IMR-90 (cell line): ENCODE measurements around the gene SLC25A30. TPM values are rescaled to one million over a fixed set of nuclear protein-coding genes. Genes with fewer than 3 reads are reported as not detected.

Experiments
- ATAC-seq: fragments of 200-7000 bp; cut with Tn5 transposase; 2 replicates; pipeline ENCODE4 v1.9.1; 2020; ENCODE audit warnings: low read depth, mild to moderate bottlenecking, moderate library complexity
- BruUV-seq: library from RNA; stranded (reverse); fragments of 400-500 nt; replicated peaks from 2 replicates; lab custom pipeline; 2021; lab: Mats Ljungman, UMichigan
- CTCF ChIA-PET: fragments of 300-600 bp; formaldehyde crosslinking; extraction: SDS; loops from one replicate; lab custom pipeline; 2021; ENCODE audit warnings: antibody characterized with exemption; lab: Yijun Ruan, JAX
- POLR2A ChIA-PET: fragments of 300-600 bp; sonication (Branson Sonifier 250); formaldehyde crosslinking; loops from one replicate; lab custom pipeline; 2022; ENCODE audit warnings: antibody characterized with exemption; ENCODE audit not compliant: unreplicated experiment; lab: Charles Lee
- DNase-seq: peaks from one replicate; pipeline ENCODE4 v3.0.0; 2013
- H2AFZ ChIP-seq: replicated peaks from 2 replicates; pipeline ENCODE3; 2013; ENCODE audit warnings: low read length, mild to moderate bottlenecking; ENCODE audit not compliant: poor library complexity
- H2AK5ac ChIP-seq: 2 replicates; pipeline ENCODE4 v1.6.1; 2013; ENCODE audit warnings: low read depth, low read length, inconsistent platforms
- H2AK9ac ChIP-seq: replicated peaks from 2 replicates; pipeline ENCODE3; 2013; ENCODE audit warnings: mild to moderate bottlenecking, low read depth, low read length, moderate library complexity; ENCODE audit not compliant: poor library complexity
- H2BK120ac ChIP-seq: 2 replicates; pipeline ENCODE4 v1.6.1; 2013; ENCODE audit warnings: low read depth, low read length, inconsistent platforms
- H2BK15ac ChIP-seq: 3 replicates; pipeline ENCODE4 v1.6.1; 2013; ENCODE audit warnings: low read depth, low read length, inconsistent platforms
- H2BK20ac ChIP-seq: 2 replicates; pipeline ENCODE4 v1.6.1; 2013; ENCODE audit warnings: low read depth, mild to moderate bottlenecking, inconsistent platforms, low read length, moderate library complexity
- H2BK5ac ChIP-seq: 2 replicates; pipeline ENCODE4 v1.6.1; 2013; ENCODE audit warnings: mild to moderate bottlenecking, low read depth, low read length, inconsistent platforms; ENCODE audit not compliant: poor library complexity, severe bottlenecking
- H3K14ac ChIP-seq: replicated peaks from 2 replicates; pipeline ENCODE4 v1.6.1; 2013; ENCODE audit warnings: low read depth, low read length, inconsistent platforms
- H3K18ac ChIP-seq: 2 replicates; pipeline ENCODE4 v1.6.1; 2013; ENCODE audit warnings: low read depth, low read length, control low read depth
- H3K23ac ChIP-seq: 2 replicates; pipeline ENCODE4 v1.6.1; 2013; ENCODE audit warnings: low read depth, low read length, inconsistent platforms
- H3K27ac ChIP-seq: 2 replicates; pipeline ENCODE4 v1.5.1; 2013; ENCODE audit warnings: mild to moderate bottlenecking, control low read depth, low read length; ENCODE audit not compliant: insufficient read depth
- H3K27me3 ChIP-seq: 2 replicates; pipeline ENCODE4 v1.6.1; 2013; ENCODE audit warnings: low read length; ENCODE audit not compliant: control insufficient read depth, insufficient read depth
- H3K36me3 ChIP-seq: 2 replicates; pipeline ENCODE4 v1.6.1; 2013; ENCODE audit warnings: low read length, mixed read lengths; ENCODE audit not compliant: control insufficient read depth, insufficient read depth
- H3K4ac ChIP-seq: 2 replicates; pipeline ENCODE4 v1.6.1; 2013; ENCODE audit warnings: low read depth, low read length, inconsistent platforms
- H3K4me1 ChIP-seq: 2 replicates; pipeline ENCODE4 v1.6.1; 2013; ENCODE audit warnings: low read length, mixed read lengths; ENCODE audit not compliant: control insufficient read depth, insufficient read depth
- H3K4me2 ChIP-seq: 2 replicates; pipeline ENCODE4 v1.6.1; 2013; ENCODE audit warnings: low read depth, mild to moderate bottlenecking, control low read depth, low read length, moderate library complexity
- H3K4me3 ChIP-seq: 2 replicates; pipeline ENCODE4 v1.5.1; 2013; ENCODE audit warnings: low read depth, mild to moderate bottlenecking, control low read depth, low read length, moderate library complexity; ENCODE audit not compliant: insufficient read depth
- H3K56ac ChIP-seq: 2 replicates; pipeline ENCODE4 v1.6.1; 2013; ENCODE audit warnings: low read length, inconsistent platforms; ENCODE audit not compliant: insufficient read depth; ENCODE audit errors: extremely low read depth
- H3K79me1 ChIP-seq, 2 experiments: 2 replicates each; pipeline ENCODE4 v1.6.1; 2013; ENCODE audit warnings: low read length in 2 of 2, inconsistent platforms in 1 of 2, low read depth in 1 of 2
- H3K9ac ChIP-seq: 2 replicates; pipeline ENCODE4 v1.6.1; 2013; ENCODE audit warnings: low read depth, low read length, control low read depth
- H3K9me1 ChIP-seq: 2 replicates; pipeline ENCODE4 v1.6.1; 2013; ENCODE audit warnings: low read length, inconsistent platforms; ENCODE audit not compliant: insufficient read depth
- H3K9me3 ChIP-seq: 2 replicates; pipeline ENCODE4 v1.6.1; 2013; ENCODE audit warnings: low read length; ENCODE audit not compliant: control insufficient read depth, insufficient read depth
- H4K20me1 ChIP-seq: 2 replicates; pipeline ENCODE4 v1.6.1; 2013; ENCODE audit warnings: low read length, inconsistent platforms; ENCODE audit not compliant: insufficient read depth
- H4K5ac ChIP-seq: 2 replicates; pipeline ENCODE4 v1.6.1; 2013; ENCODE audit warnings: mild to moderate bottlenecking, low read depth, low read length, control low read depth
- H4K8ac ChIP-seq, 2 experiments: 2 replicates each; pipeline ENCODE4 v1.6.1; 2013; ENCODE audit warnings: low read depth in 2 of 2, low read length in 2 of 2, control low read depth in 1 of 2, inconsistent platforms in 1 of 2
- H4K91ac ChIP-seq: 2 replicates; pipeline ENCODE4 v1.6.1; 2013; ENCODE audit warnings: low read depth, low read length, inconsistent platforms; ENCODE audit not compliant: insufficient read depth
- BHLHE40 ChIP-seq: fragments of 150-350 bp; IDR thresholded peaks from 2 replicates; pipeline ENCODE4 v1.6.1; 2016; ENCODE audit warnings: mild to moderate bottlenecking, low read depth, low read length
- CEBPB ChIP-seq: IDR thresholded peaks from 2 replicates; pipeline ENCODE4 v1.6.1; 2012; ENCODE audit warnings: low read depth, low read length, improper control_type of control experiment
- CHD1 ChIP-seq: IDR thresholded peaks from 2 replicates; pipeline ENCODE4 v1.6.1; 2012; ENCODE audit warnings: low read depth, low read length, improper control_type of control experiment
- CTCF ChIP-seq: conservative IDR thresholded peaks from 2 replicates; pipeline ENCODE4 v1.5.1; 2012; ENCODE audit warnings: mild to moderate bottlenecking, low read depth, low read length, improper control_type of control experiment
- ELK1 ChIP-seq: fragments of 150-350 bp; IDR thresholded peaks from 2 replicates; pipeline ENCODE4 v1.6.1; 2016; ENCODE audit warnings: low read depth, mild to moderate bottlenecking, low read length, moderate library complexity, borderline replicate concordance
- FOS ChIP-seq: fragments of 150-350 bp; IDR thresholded peaks from 2 replicates; pipeline ENCODE4 v1.6.1; 2016; ENCODE audit warnings: low read depth, low read length
- MAFK ChIP-seq: IDR thresholded peaks from 2 replicates; pipeline ENCODE4 v1.6.1; 2012; ENCODE audit warnings: low read depth, low read length, improper control_type of control experiment
- MAZ ChIP-seq: IDR thresholded peaks from 2 replicates; pipeline ENCODE4 v1.6.1; 2012; ENCODE audit warnings: low read depth, mild to moderate bottlenecking, low read length, improper control_type of control experiment, moderate library complexity, borderline replicate concordance
- MXI1 ChIP-seq: IDR thresholded peaks from 2 replicates; pipeline ENCODE4 v1.6.1; 2012; ENCODE audit warnings: low read depth, mild to moderate bottlenecking, low read length, moderate library complexity, borderline replicate concordance
- NFE2L2 ChIP-seq: fragments of 150-350 bp; IDR thresholded peaks from 2 replicates; pipeline ENCODE4 v1.6.1; 2016; ENCODE audit warnings: low read depth, mild to moderate bottlenecking, low read length
- POLR2A ChIP-seq: IDR thresholded peaks from 2 replicates; pipeline ENCODE4 v1.6.1; 2012; ENCODE audit warnings: mild to moderate bottlenecking, low read depth, low read length
- RAD21 ChIP-seq: IDR thresholded peaks from 2 replicates; pipeline ENCODE4 v1.6.1; 2012; ENCODE audit warnings: low read length, improper control_type of control experiment
- RCOR1 ChIP-seq: IDR thresholded peaks from 2 replicates; pipeline ENCODE4 v1.6.1; 2012; ENCODE audit warnings: mild to moderate bottlenecking, low read length, improper control_type of control experiment; ENCODE audit not compliant: insufficient replicate concordance
- RFX5 ChIP-seq: IDR thresholded peaks from 2 replicates; pipeline ENCODE4 v1.8.0; 2012; ENCODE audit warnings: low read depth, mild to moderate bottlenecking, low read length, moderate library complexity
- SMC3 ChIP-seq: fragments of 150-350 bp; IDR thresholded peaks from 2 replicates; pipeline ENCODE4 v1.6.1; 2016; ENCODE audit warnings: low read depth, mild to moderate bottlenecking, antibody characterized with exemption, low read length, moderate library complexity
- USF2 ChIP-seq: fragments of 150-350 bp; IDR thresholded peaks from 2 replicates; pipeline ENCODE4 v1.6.1; 2017; ENCODE audit warnings: mild to moderate bottlenecking, antibody characterized with exemption, low read length, low read depth
- WGBS, 2 experiments: methylation state at CpG; one replicate each; pipeline versions ENCODE4 v1.1.5 to v1.1.7; 2013; ENCODE audit warnings: missing lambda C conversion rate in 2 of 2; ENCODE audit not compliant: insufficient read length in 1 of 2; ENCODE audit errors: extremely low coverage in 2 of 2; 5-methylcytosine and 5-hydroxymethylcytosine counted together
- dilution Hi-C: fragments of 300-500 bp; cut with HindIII; formaldehyde crosslinking; loops from one replicate; pipeline ENCODE4 v1.14.3; 2018; ENCODE audit warnings: low sequenced_read_pairs; ENCODE audit not compliant: unreplicated experiment
- in situ Hi-C: fragments of 300-500 bp; cut with MboI; formaldehyde crosslinking; loops from 3 replicates; pipeline ENCODE4 v1.14.3; 2019; ENCODE audit warnings: low sequenced_read_pairs, inconsistent platforms, mixed read lengths
- intact Hi-C: fragments of 100-400 bp; cut with micrococcal nuclease; formaldehyde crosslinking; loops from 2 replicates; pipeline ENCODE4 v1.10.0; 2022
- polyA plus RNA-seq, 3 experiments: library from polyadenylated mRNA; depleted of rRNA; stranded (reverse); fragments of >200 nt; gene quantifications; 2 replicates each; pipeline ENCODE4 v1.2.3, GENCODE V29; 2012; ENCODE audit warnings: low replicate concordance in 1 of 3
- total RNA-seq: library from RNA; depleted of rRNA; stranded (reverse); fragments of >200 nt; gene quantifications from 2 replicates; pipeline ENCODE4 v1.2.3, GENCODE V29; 2012

Gene SLC25A30
- total and polyA plus RNA-seq, 2 of the 4 experiments (the other 2 are of a cell fraction), result 9.9 to 19.4 TPM

GRCh38 chr13:45454204-45454603 is 36.0 kb upstream of the SLC25A30 start:
- H3K27me3 ChIP-seq, result no peaks in the 10 kb centered on the region
- dilution Hi-C loops, result no loop called here

More at GRCh38 chr13:45454204-45454603, 36.0 kb upstream of the SLC25A30 start:
- intact Hi-C loops, result no loop called here
- peaks cover 1% of the 10 kb centered on the region; the same call in 1 of the 2 replicates for H3K4me1 ChIP-seq
- H3K14ac ChIP-seq, result no peak overlapping the region
- no peak overlapping the region for H3K4ac ChIP-seq
- DNase-seq (no peak), ATAC-seq (no peak)
- H3K9me3 ChIP-seq, result no peaks in the 10 kb centered on the region
- H4K8ac ChIP-seq, result no peak overlapping the region
- H2BK120ac ChIP-seq, result no peak overlapping the region
- no peak overlapping the region for H3K4me2 ChIP-seq
- H2BK15ac ChIP-seq, result no peak overlapping the region
- no peaks in the 10 kb centered on the region for H3K9me1 ChIP-seq
- WGBS, 2 experiments, result 80% methylated on average over 1 of the region's 7 CpGs; no CpG with 5 or more reads in 1 of the 2 experiments
- no peak overlapping the region for H4K5ac ChIP-seq
- no peak overlapping the region for H3K23ac ChIP-seq
- no peak overlapping the region for H2AK5ac ChIP-seq
- ChIA-PET POLR2A (no interaction called here), CTCF (no interaction called here)
- TF ChIP-seq MXI1 (no peak), RFX5 (no peak), MAZ (no peak), RAD21 (no peak), CTCF (no peak), CEBPB (no peak), POLR2A (no peak), USF2 (no peak), MAFK (no peak), BHLHE40 (no peak), RCOR1 (no peak), NFE2L2 (no peak), SMC3 (no peak), ELK1 (no peak), FOS (no peak), CHD1 (no peak)
- no peak overlapping the region for H2BK5ac ChIP-seq
- no peak overlapping the region for H2BK20ac ChIP-seq
- peak overlapping the region; percentile 45 for H2AFZ ChIP-seq
- no peak overlapping the region for H2AK9ac ChIP-seq
- no peak overlapping the region for H3K56ac ChIP-seq
- H3K27ac ChIP-seq, result no peak overlapping the region
- no peak overlapping the region for H3K9ac ChIP-seq
- no peaks in the 10 kb centered on the region for H4K20me1 ChIP-seq
- H3K4me3 ChIP-seq, result no peak overlapping the region
- H4K91ac ChIP-seq, result no peak overlapping the region
- BruUV-seq, result no TSS peak
- H3K18ac ChIP-seq, result no peak overlapping the region
- in situ Hi-C loops, result no loop called here
- no peaks in the 10 kb centered on the region for H3K36me3 ChIP-seq
- no peaks in the 10 kb centered on the region for H3K79me1 ChIP-seq
